Inflammatory macrophage (primary cell): ENCODE results near the gene IVL.

ENCODE experiments used
- DNase-seq, 2 donors: peaks; one replicate each; pipeline ENCODE4 v3.0.0-alpha.2; 2020 to 2022
- total RNA-seq, 18 experiments: gene quantifications; one replicate each; lab custom pipeline; 2026; ENCODE audit warnings: mixed read lengths in 6 of 18, inconsistent platforms in 2 of 18; lab: John Stamatoyannopoulos, UW

The IVL gene, protein sequence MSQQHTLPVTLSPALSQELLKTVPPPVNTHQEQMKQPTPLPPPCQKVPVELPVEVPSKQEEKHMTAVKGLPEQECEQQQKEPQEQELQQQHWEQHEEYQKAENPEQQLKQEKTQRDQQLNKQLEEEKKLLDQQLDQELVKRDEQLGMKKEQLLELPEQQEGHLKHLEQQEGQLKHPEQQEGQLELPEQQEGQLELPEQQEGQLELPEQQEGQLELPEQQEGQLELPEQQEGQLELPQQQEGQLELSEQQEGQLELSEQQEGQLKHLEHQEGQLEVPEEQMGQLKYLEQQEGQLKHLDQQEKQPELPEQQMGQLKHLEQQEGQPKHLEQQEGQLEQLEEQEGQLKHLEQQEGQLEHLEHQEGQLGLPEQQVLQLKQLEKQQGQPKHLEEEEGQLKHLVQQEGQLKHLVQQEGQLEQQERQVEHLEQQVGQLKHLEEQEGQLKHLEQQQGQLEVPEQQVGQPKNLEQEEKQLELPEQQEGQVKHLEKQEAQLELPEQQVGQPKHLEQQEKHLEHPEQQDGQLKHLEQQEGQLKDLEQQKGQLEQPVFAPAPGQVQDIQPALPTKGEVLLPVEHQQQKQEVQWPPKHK
- total RNA-seq = 0 to 0.13 (median 0) reads per million in 18 experiments

DNA sequence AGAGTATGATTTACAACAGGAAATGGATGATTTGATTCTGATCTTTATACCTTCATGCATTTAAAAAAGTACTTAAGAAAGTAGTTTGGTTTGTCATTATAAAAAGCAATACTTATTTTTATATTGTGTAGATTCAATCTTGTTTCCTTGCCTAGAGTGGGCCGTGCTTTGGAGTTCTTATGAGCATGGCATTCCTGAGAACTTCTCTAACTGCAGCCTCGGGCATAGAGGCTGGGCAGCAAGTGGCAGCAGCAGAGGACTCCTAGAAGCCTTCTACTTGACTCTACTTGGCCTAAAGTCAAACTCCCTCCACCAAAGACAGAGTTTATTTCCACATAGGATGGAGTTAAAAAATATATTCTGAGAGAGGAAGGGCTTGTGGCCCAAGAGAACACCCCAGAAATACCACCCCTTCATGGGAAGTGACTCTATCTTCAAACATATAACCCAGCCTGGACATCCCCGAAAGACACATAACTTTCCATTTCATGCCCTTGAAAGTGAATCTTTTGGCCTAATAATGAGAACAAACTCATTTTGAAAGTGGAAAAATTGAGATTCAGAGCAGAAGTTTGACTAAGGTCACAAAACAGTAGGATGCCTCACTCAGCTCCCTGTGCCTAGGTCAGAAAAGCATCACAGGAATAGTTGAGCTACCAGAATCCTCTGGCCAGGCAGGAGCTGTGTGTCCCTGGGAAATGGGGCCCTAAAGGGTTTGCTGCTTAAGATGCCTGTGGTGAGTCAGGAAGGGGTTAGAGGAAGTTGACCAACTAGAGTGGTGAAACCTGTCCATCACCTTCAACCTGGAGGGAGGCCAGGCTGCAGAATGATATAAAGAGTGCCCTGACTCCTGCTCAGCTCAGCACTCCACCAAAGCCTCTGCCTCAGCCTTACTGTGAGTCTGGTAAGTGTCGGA lies at the start of gene IVL:
Gene IVL (plus strand): TSS at position 861 of the 916 bp plus-strand sequence. CDS start 1,252 bp downstream, outside the sequence.
- DNase-seq = no peak

DNA sequence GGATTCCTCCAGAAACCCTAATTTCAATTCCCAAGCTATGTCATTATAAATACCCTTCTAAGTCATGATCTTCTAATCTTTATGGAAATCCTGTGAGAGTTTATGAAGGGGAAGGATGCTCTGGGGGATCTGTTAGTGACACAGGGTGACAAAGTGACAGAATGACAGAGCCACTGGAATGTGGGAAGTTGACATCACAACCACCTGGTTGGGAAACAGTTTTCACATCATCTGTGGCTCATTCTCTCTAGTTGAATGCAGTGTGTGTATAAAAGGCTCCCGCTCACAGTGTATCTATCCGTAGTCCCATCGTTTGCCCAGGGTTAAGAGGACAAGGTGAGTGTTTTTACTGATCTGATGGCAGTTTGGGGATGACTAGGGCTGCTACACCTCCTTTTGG lies 48.6 kb upstream of the IVL start, which contains the start of gene LCE7A:
Gene LCE7A (plus strand): TSS at position 301 of the 400 bp plus-strand sequence. CDS start 702 bp downstream, outside the sequence.
- no peak for DNase-seq

DNA sequence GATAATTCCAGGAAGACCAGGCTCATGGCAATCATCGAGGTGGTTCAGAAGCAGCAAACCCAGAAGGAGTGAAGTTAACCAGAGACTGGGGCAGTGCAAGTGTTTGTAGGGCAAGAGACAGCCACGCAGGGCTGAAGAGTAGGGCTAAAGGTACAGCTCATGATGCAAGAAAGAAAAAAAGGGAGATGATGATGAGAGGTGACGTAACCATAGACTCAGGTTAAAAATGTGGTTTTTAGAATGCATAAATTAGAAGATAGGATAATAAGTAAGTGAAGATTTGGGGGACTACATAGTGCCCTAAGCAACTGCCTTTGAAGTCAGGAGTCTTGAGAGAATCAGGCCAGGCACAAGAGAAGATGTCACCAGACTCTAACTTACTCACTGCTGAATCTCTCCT lies 48.2 kb upstream of the IVL start:
- no peak for DNase-seq

DNA sequence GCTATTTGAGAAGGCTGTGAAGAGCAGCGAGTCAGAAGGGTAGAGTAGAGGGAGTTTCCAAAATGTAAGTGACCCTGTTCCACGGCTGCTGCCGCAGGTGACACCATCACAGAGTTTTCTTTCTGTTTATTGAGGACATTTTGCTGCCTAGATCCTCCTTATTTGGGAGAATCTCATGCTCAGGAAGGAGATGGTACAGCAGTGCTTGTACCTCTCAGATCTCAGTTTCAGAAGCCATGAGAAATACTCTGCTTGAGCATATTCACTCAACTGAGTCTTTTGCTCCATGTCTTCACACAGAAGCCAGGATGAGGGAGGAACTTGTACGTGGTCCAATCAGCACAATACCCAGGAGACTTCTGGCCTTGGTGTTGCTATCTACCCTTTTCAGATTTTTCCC lies 47.0 kb upstream of the IVL start:
- no peak for DNase-seq

DNA sequence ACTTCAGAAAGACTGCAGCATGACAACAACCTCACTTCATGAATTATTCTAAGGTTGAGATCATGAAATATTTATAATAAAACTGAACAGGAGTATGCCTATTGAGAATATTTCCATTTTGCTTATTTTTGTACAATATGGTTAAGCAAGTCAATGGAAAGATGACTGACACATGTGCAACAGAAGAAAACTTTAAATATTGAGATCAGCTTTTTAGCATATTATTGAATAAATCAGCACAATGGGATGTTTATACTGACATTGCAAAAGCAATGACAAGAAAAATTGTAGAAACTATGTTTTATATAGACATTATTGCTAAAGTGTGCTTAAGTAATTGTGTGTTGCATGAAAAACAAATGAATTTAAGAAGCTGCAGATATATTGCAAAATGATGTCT lies 43.9 kb upstream of the IVL start:
- no peak for DNase-seq

DNA sequence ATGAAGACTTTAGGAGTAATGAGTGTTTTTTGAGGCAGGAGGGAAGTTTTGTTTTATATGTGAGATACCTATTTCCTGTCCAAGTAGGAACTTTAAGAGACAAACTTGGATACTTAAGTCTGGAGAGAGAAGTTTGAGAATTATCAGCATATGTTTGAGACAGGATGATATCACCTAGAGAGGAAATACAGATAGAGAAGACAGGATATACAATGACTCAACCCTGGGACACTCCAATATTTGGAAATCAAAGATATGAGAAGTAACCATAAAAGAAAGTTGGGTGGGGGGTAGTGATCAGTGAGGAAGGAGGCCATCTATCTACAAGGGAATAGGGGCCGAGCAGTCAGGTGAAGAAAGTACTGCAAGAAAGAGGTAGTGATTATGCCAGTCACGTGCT lies 42.0 kb upstream of the IVL start:
- DNase-seq = no peak

DNA sequence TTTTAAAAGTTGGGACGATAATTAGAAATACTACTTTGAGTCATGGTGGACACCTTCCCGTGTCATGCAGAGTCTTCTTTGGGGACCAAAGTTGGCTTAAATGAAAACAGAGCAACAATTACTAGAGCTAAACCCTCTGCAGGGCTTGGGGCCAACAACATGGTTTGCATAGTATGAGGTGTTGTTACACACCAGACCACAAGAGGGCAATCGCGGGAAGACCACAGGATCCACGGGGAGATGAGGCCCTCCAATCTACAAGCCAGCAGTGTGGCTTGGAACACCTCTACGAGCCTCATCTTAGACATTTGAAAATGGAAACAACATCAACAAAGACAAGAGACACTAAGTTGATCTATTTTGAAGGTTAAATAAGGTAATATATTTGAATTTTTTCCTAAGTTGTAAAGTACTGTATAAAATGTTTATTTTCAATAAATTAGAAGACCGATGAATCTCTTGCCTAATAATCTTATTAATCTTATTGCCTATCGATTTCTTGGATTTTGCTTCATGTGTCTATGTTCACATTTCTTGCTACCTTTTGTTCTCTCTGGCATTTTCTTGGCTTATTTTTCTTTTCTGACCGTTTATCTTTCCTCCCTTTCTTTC lies 38.4 kb upstream of the IVL start:
- peak; percentile 63 to 66 for DNase-seq

DNA sequence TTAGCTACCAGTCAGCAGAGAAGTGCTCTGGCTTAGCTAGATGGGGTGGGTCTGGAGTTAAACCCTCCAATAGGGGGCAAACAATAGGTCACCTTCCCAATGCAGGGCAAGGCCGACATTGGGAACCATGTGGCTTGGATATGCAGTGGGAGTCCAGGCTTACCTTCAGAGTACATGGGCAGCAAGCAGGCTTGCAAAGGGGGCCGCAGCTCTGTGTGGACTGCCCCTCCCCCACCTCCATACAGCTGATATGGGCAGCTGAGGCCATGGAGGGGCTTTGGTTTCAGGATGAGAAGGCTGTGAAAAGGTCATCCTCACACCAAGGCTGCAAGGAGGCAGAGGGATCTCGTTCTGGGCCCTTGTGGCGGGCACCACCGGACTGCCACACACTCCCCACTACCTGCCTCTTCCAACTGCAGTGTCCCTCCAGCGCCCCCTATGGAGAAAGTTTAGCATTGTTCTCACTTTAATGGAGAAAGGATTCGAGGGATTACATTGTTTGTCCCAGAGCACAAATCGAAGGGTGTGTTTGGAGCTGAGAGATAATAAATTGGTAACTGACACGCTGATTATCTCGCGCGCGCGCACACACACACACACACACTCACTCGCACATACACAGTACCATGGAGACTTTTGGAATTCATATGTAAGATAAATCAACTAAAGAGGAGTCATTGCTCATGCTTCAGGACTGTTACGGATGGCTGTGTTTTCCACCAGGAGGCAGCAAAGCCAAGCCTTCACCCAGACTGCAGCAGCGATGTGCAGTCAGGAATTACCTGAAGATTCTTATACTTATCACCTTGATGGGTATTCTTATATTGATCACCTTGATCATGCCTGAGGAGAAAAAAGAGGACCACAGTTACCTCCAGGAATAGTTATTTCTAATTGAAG lies 37.3 kb upstream of the IVL start:
- DNase-seq = peak in 1 of 2 donors; percentile 32

DNA sequence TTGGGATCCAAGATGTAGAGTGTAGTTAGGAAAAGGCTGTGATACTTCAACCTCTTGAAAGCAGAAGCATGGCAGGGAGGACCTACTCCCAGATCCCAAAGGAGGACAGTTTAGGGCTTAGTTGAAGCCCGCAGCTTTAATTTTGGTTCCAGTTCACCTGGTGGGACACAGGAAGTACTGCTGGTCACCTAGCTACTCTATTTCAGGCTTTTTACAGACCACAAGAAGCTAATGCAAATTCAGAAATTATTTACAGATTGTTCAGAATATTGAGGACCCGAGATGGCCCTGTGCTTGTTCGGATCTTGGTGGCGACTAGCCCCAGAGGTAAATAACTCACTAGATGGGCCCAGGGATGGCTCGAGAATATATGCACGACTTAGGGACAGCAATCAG lies 36.6 kb upstream of the IVL start:
- no peak for DNase-seq

DNA sequence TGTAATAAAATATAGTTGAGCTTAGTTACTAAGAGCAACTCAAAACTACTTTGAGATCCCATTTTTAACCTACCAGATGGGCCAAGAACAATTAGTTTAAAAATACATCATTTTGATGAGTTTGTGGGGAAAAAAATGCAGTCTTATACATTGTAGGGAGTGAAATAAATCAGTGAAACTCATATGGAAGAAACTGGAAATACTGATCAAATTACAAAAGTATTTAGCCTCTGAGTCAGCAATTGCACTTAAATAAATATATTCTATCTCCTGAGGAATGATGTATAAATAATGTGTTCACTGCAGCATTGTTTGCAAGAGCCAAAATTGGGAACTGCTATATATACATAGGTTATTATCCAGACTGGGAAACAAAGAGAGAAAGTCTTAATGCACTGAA lies 34.9 kb upstream of the IVL start:
- no peak for DNase-seq

DNA sequence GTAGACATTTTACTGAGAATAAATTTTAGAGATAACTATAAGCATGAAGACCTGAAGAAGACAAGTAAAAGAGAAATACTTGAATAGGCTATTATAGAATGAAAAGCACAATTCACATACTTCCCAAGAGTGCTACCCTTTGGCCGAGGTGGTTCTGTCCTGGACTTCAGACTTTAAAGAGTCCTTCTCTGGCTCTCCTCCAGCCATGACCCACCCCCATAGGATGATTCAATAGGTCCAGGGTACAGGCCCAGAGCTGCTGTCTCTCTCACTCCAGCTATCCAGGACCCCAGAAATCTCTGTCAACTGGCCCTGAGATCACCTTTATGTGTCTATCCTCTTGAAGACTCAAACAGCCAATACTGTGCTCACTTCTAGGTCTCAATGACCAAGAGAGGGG lies 31.5 kb upstream of the IVL start:
- DNase-seq = no peak

DNA sequence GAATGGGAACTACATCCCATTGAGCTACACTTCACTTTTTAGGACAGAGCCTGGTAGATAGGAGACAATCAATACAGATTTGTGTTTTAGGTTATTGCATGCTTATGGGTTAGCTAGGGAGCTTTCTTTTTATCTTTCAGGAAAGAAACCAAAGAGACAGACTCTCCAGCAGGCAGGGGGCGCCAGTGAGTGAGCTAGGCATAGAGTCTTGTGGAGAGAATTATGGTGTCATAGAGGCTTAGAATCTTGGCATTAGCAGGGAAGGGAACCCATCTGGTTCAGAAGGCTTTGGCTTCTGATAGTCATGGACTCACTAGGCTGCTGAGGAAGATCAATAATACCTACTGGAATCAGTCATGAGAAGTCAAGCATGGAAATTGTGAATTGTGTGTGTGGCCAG lies 30.3 kb upstream of the IVL start, which contains the start of gene SMCP:
Gene SMCP (plus strand): TSS at position 281 of the 400 bp plus-strand sequence. CDS start 6,101 bp downstream, outside the sequence.
- peak; percentile 24 to 40 for DNase-seq

DNA sequence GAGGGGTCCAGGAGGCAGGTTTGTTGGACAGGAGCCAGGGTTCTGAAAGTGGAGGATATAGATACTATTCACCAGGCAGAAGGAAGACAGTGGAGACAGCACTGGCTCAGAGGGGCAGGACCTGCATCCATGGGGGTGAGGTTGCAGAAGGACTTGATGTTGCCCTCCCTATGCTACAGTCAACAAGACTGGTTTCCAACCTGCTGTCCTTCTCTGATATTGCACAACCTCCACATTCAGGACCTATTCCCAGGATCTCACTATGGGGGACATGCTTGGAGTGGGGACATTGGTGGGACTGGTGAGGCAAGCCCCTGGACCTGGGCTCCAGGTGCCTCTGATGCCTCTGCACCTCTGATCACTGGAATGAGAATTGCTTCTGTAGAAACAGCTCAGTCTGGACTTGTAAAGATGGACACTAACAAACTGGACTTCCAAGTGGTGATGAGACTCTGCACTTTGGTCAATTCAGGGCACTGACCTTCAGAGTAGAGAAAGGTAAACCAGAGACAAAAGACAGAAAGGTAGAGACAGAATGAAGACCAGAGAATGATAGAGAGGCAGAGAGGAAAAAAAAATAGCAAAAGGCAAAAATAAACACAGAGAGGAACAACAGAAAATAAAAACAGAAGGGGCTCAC lies 28.7 kb upstream of the IVL start:
- no peak for DNase-seq

DNA sequence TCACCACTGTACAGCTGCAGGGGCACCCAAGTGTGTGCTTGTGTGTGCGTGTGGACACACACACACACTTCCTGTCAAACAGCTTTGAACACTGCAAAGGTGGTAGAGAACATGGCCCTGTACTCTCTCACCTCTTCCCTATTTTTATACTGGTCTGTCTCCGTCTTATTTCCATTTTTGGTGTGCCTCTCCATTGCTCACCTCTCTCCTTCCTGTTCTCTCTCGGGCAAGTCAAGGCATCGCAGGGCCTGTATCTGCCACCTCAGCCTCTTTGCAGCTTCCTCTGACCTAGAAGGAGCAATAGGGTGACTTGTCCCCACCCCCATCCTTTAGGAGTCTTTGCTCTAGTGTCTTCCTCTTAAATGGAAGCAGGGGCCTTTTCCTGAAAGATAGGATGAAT lies 28.0 kb upstream of the IVL start:
- no peak for DNase-seq

DNA sequence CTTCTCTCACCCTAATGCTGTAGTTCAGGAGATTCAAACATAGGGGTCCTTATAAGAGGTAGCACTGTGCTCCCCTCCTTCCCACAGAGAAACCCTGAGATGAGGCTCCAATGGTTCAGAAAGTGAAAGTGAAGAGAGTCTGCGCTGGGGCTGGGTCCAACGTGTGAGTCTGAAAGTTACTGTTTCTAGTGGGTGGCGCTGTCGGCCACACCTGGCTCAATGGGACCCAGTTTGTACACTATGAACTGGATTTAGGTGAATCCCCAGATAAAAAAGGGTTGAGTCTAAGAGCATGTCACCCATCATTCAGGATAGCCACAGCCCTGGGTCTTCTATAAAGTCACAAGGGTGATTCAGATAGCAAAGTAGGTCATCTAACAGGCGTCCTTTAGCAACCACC lies 27.4 kb upstream of the IVL start:
- no peak for DNase-seq

DNA sequence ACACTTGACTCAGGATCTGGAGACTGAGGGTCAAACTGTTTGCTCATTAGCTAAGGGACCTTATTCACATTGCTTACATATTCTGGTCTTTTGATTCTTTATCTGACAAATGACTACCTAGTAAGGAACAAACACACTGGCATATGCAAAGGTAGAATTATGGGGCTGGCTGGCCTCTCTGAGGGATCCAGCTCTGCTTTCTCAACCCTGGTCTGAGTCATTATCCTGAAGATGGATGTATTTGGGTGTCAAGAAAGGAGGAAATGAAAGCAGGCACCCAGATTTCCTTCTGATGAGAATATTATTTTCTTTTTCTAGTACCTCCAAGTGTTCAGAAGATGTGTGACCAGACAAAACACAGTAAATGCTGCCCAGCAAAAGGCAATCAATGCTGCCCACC lies 24.3 kb upstream of the IVL start:
- DNase-seq = peak in 1 of 2 donors; percentile 3

DNA sequence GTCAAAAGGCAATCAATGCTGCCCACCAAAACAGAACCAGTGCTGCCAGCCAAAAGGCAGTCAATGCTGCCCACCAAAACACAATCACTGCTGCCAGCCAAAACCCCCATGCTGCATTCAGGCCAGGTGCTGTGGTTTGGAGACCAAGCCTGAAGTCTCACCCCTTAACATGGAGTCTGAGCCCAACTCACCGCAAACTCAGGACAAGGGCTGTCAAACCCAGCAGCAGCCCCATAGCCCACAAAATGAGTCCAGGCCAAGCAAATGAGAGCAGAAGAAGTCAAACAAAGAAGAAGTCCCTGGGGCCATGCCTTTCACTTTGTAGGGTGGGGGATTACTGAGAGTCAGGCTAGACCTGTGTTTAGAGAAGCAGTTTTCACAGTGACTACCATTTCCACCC lies 23.8 kb upstream of the IVL start:
- no peak for DNase-seq

DNA sequence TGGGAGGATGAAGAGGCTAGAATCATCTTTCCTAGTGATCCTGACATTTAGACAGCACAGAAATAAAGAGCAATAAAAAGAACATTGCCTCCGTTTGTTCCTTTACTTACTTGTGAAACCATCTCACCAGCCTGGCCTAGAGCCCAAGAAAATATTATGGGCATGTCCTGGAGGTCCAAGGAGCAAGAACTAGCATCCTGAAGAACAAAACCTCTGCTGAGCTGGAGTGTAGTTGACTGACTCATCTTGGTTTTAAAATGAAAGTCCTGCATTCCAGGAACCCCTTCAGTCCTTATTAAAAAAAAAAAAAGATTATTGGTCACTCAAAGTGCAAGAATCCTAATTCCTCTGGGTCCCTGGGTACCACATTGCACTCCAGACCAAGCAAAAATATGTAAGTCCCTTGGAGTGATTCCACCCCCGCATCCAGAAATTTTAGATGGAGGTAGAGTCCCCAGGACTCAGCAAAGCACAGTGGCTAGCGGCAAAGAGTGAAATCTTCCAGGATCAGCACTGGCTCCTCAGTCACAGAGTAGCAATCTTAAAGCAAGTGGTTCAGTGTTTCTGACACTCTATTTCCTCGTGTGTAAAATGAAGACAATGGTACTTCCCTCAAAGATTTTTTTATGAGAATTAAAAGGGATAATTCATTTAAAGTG lies 23.3 kb upstream of the IVL start:
- DNase-seq = no peak

DNA sequence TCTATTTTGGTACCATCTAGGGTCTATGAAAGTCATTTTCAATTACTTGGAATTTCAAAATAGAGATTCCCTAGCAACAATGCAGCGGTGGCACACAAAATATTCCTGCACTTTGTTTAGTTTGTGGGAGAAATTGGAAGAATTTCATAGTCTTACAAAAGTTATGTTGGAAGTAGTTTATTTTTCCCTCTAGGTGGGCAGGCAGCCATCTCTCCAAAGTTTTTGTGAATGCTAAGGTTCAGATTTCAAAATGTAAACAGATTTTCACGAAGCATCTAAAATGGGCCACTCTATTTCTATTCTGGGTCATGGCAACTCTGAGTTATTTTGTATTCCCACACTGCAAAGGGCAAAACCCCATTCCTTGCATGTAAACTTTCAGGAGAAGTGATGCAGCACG lies 22.3 kb upstream of the IVL start:
- no peak for DNase-seq

DNA sequence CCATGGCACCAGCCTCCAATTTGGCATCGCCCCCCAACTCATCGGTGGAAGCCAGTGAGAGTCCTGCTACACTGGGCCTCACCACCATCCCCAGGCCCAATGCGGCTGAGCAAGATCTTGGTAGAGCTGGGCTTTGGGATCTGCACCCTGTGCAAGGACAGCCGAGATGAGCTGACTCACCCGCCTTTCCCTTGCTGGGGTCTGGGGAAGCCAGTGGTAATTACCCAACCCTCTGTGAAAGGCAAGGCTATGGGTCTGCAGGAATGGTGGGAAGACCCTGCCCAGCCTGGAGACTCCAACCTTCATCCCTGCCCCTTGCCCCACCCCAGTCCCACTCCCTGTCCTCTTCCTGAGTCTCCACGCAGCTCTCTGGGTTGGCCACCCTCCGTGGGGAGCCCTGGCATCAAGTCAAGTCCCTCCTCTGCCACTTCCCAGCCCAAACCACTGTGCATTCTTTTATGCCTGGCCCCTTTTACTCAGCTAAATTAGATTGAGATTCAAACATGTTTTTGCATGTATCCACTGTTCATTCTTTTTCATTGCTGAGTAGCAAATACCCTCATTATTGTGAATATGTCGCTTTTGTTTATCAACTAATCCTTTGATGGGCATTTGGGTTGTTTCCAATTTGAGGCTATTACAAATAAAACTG lies 21.5 kb upstream of the IVL start:
- no peak for DNase-seq
